Measurements from ENCODE around the gene PKDCC.
"Not testable (repeated sequence)": the region's sequence is repeated elsewhere in the genome, so short reads cannot be mapped to it uniquely, and the experiment has no call there.

The PKDCC gene

DNA sequence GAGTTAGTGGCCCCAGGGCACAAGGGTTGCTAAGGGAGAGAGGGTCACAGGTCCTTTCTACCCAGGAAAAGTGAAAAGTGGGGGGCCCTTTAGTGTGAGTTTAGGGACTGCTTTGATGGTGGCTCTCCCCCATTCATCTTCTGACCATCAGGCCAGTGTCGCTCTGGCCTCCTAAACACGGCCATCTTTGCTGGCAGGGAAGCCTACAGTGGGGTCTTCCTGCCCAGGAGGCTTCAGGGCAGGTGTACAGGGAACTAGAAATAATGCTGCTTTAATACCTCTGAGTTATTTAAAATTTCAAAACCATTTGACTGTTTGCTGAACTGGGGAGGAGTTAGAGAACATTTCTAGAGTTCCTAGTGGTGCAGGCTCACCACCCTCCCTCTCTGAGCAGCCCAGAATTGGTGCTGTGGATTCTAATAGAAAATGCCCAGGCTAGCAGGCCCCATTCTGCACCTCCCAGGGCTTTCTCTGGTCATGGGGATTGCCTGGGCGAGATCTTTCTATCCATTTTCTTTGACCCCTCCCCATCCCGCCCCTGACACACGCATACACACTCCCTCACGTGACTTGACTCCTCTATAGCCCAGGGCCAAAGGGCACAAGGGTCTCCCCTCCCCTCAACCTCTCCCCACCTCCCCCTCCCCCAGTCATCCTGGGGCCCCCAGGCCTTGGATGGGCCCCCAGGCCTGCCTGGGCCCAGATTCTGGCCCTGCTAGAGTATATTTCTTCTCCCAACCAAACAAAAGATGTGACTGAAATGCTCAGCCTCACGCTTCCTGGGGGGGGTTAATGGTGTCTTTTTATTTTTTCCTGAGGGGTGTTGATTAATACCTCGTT is 3.1 kb downstream of the PKDCC start:
- no peak for DNase-seq

DNA sequence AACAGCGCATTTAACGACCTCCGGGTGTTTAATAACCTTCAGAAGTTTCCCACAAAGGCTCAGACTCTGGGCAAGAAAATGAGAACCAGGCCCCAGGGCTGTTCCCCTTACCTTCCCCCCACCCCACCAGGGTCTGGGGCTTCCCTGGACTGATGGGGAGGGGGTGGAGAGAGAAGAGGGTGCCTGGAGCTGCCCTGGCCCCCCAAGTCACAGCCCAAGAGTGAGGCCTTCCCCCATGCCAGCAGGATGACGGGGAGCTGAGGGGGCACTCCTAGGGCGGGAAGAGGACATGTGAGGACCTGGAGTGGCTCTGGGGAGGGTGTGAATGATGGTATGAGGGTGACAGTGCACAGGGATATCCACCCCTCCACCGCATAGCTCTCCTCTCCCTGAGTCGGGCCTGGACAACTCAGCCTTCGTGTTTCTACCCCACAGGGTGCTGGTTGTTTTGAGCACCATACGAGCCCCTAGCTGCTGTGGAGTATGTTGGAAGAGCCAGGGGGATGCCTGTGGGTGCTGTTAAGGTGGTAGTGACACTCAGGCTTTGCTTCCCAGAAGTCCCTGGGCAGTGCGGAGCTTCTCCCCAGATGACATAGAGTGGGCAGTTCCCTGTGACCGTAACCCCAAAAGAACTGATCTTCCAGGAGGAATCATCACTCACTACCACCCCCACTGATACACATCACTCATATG is 3.9 kb downstream of the PKDCC start:
- no peak for DNase-seq

DNA sequence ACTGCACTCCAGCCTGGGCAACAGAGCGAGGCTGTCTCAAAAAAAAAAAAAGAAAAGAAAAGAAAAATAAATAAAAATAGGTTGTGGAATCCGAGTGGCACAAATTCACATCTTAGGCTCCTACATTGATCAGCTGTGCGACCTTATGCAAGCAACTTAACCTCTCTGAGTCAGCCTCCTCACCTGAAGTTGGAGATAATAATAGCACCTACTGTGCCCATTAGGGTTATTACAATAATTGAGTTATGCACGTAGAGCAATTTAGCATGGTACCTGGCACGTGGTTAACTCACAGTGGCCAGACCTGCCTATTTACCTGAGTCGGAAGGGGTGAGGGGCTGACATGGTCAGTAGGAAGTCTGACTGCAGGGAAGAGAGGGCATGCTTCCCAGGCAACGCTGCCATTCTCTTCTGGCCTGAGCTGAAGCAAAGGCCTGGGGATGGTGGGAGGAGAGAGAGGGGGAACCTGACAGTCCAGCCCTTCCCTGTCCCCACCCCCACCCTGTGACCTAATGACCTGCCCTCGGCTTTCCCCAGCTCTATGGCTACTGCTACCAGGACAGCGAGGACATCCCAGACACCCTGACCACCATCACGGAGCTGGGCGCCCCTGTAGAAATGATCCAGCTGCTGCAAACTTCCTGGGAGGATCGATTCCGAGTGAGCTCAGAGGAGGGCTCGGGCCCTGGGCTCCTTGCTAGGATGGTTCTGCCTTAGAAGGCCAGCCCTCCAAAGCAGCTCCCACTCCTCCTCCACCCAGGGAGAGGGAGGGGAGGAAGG is 5.1 kb downstream of the PKDCC start:
- DNase-seq: no peak

DNA sequence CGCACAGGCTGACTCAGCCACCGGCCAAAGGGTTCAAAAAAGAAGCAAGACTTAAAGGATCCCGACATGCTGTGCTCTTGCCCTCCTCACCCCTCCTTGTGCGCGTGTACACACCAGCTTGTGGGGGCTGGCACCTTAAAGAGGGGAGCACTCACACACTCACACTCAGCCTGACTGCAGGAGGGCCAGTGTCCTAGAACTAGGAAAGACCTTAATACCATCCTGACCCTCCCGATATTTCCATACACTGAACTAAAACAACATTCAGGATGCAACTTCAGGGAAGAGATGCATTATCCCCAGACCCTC is 5.6 kb downstream of the PKDCC start:
- no peak for DNase-seq

DNA sequence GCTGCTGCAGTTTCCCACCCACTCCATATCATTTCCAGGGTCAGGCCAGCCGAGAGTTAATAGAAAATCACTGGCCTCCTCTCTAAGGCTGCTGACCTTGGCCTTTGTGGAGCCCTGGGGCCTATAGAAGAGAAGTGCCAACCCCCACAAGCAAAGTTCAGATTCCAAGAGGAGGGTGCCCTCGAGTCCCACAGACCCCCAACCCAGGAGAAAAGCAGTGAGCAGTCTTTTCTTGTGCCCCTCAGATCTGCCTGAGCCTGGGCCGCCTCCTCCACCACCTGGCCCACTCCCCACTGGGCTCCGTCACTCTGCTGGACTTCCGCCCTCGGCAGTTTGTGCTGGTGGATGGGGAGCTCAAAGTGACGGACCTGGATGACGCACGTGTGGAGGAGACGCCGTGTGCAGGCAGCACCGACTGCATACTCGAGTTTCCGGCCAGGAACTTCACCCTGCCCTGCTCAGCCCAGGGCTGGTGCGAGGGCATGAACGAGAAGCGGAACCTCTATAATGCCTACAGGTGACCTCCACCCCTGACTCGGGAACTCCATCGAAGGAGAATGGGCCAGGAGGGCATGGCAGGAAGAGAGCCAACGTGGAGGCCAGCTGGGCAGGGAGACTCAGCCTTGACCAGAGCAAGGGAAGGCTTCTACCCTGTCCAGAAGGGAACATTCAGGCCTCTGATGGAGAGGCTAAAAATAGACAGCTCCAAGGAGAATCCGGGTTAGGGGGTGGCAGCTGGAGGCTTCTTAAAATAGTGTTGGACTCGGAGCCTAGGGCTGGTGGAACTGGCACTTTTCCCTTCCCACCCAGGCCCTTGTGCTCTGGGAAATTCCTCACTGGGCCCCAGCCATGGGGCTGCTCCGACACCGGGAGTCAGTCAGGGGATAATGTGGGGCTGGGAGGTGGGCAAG is 6.2 kb downstream of the PKDCC start:
- DNase-seq: no peak

DNA sequence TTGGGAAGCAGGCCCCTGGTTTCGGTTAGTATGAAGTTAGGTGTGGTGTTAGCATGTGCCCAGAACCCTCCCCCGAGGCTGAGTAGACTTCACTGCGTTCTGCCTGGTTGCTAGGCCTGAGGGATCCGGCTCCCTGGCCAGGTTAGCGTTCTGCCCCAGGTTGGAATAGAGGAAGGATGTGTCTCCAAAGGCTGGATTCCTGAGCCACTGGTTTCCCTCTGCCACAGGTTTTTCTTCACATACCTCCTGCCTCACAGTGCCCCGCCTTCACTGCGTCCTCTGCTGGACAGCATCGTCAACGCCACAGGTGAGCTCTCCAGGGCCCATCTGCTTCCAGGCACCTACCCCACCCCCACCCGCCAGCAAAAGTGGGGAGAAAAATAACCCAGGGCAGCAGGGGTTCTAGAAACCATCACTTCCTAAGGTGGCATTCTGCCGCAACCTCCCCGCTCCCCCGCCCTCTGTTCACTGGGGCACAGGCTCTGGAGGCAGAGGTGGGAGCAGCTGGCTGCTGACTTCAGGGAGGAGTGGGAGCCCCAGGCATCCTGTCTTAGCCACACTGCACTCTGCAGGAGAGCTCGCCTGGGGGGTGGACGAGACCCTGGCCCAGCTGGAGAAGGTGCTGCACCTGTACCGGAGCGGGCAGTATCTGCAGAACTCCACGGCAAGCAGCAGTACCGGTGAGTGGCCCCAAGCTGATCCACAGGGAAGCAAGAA is 7.1 kb downstream of the PKDCC start:
- DNase-seq: no peak

DNA sequence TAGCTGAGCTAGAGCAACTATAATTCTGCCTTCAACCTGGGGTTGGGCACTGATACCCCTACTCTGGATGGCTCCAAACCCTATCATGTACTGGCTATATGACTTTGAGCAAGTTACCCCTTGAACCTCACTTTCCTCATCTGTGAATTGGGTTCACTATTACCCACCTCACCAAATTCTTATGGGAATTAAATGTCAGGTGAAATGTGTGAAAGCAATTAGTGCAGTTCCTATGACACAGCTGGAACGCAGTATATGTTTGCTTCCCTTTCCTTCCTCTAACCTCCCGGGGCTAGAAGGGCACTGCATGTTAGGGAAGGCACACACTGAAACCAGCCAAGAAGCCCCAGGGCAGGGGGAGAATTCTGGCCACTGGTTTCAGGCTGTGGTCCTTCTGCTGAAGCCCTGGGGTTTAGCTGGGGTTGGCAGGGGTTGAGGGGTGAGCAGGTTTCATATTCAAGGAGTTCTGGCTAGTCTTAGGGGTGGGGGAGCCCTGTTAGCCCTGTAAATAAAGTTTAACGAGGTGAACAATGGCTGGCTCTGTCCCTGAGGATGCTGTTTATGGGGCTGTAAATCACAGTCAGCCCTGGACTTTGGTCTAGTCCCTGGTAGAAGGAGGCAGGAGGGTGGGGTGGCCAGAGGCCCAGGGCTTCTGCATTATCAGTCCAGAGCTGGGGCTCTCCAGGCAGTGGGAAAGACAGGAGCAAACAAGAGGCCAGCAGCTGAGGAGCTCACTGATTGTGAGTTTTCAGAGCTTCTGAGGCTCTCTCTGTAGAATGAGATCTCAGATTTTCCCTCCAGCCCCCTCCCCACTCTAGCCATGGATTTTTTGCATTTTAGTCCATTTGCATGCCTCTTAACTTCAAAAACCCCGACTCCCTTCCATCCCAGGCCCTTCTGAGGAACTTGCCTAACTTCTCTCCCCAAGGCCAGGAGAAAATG is 8.0 kb downstream of the PKDCC start:
- DNase-seq: no peak

DNA sequence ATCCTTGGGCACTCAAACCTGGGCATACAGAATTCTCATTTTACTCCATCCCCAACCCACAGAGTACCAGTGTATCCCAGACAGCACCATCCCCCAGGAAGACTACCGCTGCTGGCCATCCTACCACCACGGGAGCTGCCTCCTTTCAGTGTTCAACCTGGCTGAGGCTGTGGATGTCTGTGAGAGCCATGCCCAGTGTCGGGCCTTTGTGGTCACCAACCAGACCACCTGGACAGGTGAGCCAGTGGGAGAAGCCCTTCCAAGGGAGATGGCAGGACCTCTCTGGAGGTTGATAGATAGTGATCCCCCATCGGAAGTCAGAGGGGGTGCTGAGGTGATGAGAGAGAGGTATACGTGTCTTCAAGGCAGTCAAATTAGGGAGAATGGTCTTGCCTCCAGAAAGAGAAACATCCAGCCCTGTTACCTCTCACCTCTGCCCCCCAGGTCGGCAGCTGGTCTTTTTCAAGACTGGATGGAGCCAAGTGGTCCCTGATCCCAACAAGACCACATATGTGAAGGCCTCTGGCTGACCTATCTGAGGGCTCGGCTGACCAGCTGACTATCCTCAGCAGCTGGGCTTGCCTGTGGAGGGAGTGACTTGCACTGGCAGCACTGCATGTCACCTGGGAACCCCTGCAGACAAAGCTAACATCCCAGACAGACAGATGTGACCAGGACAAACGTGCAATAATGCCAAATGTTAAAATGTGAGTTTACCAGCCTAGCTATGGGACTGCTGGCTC is 9.5 kb downstream of the PKDCC start:
- no peak for DNase-seq

DNA sequence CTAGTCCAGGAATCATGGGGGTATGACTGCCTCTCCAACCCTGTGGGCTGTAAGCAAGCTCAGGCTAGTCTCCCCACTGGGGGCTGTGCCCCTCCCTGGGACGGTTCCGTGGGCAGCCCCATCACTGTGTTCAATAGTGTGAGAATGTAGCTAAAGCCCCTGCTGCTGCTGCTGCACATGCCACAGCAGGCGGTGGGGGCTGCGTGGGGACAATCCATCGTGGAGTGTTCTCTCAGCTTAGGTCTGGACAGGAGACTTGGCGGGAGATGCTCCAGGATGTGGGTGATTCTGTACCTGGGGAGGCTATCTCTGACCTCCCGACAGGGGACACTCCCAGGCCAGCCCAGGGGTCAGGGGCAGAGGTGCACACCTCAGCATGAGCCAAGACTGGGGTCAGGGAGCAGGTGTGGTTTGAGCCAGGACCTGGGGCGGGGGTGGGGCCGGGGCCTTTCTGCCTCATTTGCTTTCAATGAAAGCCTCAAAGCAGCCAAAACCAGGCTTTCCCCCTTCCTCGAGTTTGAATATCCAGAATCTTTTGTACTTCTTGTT is 10.2 kb downstream of the PKDCC start:
- no peak for DNase-seq

DNA sequence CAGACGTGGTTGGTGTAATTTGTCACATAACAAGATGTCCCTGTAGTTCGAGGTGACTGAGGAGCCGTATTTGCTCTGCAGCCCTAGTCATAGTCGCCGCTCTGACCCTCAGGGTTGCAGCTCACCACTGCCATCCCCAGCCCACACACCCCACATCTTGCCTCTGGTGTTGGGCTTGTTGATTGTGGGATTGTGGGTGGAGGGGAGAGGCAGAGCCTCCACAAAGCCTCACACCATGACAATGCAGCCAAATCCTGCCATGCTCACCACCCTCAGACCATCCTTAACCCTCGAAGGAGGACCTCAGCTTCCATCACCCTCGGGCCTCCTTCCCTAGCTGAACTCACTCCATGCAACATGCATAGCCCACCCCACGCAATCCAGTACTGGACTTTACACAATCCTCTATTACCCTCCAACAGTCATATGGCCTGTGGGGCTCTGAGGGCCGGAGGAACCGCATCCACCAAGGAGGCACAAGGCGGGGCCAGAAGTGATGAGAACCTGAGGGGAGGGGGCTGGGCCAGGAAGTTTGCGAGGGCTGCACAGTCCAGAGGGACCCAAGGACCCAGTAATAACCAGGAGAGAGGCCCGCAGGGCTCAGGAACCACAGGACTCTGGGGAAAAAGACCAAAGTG is 11.6 kb downstream of the PKDCC start:
- DNase-seq: no peak

DNA sequence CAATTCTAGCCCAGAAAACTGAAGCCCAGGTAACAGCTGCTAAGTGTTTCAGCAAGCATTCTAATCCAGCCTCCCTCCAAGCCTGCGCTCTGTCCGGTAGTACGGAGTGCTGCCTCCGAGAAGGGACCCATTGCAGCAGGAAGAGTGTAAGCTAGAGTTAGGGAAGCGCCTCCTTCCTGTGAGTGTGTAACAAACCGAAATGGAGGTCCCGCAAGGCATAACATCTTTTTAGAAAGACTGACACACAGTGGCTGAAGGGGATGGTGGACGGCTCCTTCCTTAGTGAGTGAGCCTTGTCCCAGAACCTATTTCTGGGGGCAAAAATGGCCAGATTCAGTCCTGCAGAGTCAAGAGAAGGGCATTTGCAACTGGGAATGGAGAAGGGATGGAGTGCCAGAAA is 12.2 kb downstream of the PKDCC start:
- no peak for DNase-seq

DNA sequence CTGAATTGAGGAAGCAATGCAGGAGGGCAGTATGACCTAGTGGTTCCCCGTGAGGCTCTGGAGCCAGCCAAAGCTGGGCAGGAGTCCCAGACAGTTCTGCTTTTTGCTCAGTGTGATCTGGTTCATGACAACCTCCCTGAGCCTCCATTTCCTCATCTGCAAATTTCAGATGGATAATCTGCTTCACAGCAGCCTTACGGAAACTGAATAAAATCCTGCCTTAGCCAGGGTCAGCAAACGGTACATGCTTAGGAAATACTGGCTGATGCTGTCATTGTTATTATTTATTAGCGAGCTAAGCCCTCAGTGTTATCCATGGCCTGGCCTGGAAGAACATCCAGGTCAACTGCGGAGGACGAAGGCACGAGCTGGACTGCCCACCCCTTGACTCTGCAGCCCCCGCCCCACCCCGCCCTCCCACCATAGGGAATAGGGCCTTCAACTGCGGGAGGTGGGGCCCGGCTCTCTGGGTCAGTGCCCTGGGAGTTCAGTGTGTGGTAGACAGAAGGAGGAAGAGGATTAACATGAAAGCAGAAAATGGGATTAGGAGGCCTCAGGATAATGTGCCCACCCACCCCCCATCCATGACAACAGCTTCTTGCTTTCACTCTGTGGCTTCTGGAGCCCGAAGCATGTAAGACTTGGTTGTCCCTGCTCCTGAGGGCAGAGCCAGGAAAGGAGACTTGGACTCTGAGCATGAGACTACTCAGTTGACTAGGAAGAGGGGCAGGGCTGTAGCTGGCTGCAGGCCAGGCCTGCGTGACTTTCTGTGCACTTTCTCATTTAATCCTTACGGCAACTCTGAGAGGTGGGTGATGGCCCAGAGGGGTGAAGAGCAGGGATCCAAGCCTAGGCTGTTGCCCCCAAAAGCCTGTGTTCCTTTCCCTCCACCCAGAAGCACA is 13.1 kb downstream of the PKDCC start:
- DNase-seq: no peak

DNA sequence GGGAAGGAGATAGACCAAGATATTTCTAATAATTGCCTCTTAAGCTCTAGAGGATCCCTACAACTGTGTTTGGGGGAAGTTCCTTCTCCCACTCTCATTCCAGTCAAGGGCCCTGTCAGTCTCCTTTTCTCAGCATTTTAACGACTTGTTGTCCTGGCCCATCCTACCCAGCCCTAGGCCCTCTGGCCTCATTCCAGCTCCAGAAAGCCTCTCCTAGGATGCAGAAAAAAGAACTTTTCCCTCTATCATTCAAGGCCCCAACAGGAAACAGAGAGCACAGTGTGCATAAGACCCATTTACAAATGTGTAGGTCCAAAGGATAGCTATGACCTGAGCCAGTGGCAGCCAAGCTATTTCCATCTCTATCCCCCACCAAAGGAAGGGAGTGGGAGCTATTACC is 14.0 kb downstream of the PKDCC start:
- DNase-seq: no peak

DNA sequence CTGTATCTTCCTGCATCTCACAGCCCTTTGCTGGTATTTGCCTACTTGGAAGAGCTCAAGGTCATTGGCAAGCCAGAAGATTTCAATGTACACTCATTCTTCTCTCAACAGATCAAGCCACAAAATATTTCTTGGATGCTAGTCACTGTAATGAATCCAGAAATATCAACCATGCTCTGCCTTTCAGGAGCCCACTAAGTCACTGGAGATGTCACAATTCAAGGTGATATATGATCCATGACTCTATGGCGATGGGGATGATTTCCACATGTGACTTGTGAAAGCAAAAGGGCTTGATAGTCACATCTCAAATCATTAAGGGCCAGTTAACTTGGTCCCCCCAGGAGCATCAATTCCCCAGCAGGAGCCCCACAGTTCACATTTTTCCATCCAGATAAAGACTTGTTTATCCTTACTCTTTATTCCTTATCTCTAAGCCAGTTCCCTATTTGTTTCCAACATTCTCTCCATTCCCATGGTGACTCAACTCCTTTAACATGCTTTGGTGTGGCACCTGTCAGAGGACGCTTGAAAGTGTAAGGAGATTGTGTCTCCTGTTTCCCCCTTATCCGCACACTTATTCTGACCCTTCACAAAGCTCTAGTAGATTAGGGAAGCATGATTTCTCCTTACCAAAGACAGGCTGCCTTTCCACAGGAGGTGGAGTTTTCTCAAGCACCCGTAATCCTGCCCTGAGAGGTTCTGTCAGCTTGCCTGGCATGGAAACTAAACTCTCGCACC is 15.8 kb downstream of the PKDCC start:
- DNase-seq: no peak

DNA sequence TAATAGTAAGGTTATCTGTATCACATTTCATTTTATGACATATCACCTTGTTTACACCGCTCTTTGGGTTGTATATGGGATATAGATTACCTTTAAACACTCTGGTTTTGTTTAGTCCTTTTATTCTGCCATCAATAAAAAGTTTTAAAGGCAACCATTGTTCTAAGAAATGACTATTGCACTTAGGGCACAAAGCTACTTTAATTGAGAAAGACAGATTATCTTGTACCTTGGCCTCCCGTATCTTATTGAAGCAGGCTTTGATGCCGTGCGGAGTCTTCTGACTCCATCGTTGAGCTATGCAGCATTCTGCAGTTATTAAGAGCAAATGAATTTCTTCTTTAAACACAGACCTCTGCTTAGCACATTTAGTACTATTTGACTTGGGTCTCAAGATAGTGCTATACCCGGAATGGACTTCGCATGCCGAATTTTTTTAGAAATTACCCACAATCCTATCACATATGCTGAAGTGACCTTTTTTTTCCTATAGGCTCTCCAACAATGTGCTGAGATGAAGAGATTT is 16.7 kb downstream of the PKDCC start:
- no peak for DNase-seq

DNA sequence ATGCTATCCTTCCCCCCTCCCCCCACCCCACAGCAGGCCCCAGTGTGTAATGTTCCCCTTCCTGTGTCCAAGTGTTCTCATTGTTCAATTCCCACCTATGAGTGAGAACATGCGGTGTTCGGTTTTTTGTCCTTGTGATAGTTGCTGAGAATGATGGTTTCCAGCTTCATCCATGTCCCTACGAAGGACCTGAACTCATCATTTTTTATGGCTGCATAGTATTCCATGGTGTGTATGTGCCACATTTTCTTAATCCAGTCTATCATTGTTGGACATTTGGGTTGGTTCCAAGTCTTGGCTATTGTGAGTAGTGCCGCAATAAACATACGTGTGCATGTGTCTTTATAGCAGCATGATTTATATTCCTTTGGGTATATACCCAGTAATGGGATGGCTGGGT is 17.9 kb downstream of the PKDCC start:
- DNase-seq: not testable (repeated sequence)

DNA sequence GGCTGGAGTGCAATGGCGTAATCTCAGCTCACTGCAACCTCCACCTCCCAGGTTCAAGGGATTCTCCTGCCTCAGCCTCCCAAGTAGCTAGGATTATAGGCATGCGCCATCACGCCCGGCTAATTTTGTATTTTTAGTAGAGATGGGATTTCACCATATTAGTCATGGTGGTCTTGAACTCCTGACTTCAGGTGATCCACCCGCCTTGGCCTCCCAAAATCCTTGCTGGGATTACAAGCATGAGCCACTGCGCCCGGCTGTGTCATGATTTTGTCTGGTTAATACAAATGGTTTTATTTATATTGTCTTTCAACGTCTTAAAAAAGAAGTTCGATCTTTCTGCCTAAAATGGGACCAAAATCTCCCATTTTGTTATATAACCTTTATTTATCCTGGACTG is 19.2 kb downstream of the PKDCC start:
- DNase-seq: not testable (repeated sequence)

Data from NCI-H2029 treated with DMSO at 0.1 percent for 48 hours (cell line).